Central memory CD8-positive, alpha-beta T cell (primary cell): ENCODE results near the gene GRID1.

Experiments
- ATAC-seq: fragments of 150-1000 bp; cut with Tn5 transposase; replicated peaks from 2 replicates; pipeline ENCODE4 v1.10.0; 2022; ENCODE audit warnings: mild to moderate bottlenecking, moderate FRiP score, moderate number of reproducible peaks; ENCODE audit not compliant: poor library complexity, severe bottlenecking; ENCODE audit errors: extremely low read depth
- DNase-seq, 2 donors: peaks; one replicate each; pipeline ENCODE4 v3.0.0; 2021; ENCODE audit warnings: low spot score in 2 of 2
- H3K27ac Mint-ChIP-seq: one replicate; pipeline ENCODE4 v1.8.0; 2022; ENCODE audit warnings: low read depth, mild to moderate bottlenecking, moderate library complexity, mixed read lengths
- H3K27me3 Mint-ChIP-seq: one replicate; pipeline ENCODE4 v1.8.0; 2022; ENCODE audit warnings: mixed read lengths
- H3K36me3 Mint-ChIP-seq: one replicate; pipeline ENCODE4 v1.8.0; 2022; ENCODE audit warnings: mild to moderate bottlenecking, moderate library complexity, mixed read lengths; ENCODE audit not compliant: insufficient read depth
- H3K4me1 Mint-ChIP-seq: one replicate; pipeline ENCODE4 v1.8.0; 2022; ENCODE audit warnings: mixed read lengths
- H3K4me3 Mint-ChIP-seq: one replicate; pipeline ENCODE4 v1.8.0; 2022; ENCODE audit warnings: mild to moderate bottlenecking, moderate library complexity, mixed read lengths
- H3K9me3 Mint-ChIP-seq: one replicate; pipeline ENCODE4 v1.8.0; 2022; ENCODE audit warnings: mixed read lengths

GRID1 gene

GRCh38 chr10:86068231-86069054 lies 298.2 kb downstream of the GRID1 start:
- H3K4me3 Mint-ChIP-seq, result no peak overlapping the region
- H3K27me3 Mint-ChIP-seq, result peaks cover 32% of the 10 kb centered on the region
- no peak for ATAC-seq
- DNase-seq, result no peak
- no peak overlapping the region for H3K27ac Mint-ChIP-seq
- H3K36me3 Mint-ChIP-seq, result no peaks in the 10 kb centered on the region
- no peaks in the 10 kb centered on the region for H3K4me1 Mint-ChIP-seq
- no peaks in the 10 kb centered on the region for H3K9me3 Mint-ChIP-seq

DNA sequence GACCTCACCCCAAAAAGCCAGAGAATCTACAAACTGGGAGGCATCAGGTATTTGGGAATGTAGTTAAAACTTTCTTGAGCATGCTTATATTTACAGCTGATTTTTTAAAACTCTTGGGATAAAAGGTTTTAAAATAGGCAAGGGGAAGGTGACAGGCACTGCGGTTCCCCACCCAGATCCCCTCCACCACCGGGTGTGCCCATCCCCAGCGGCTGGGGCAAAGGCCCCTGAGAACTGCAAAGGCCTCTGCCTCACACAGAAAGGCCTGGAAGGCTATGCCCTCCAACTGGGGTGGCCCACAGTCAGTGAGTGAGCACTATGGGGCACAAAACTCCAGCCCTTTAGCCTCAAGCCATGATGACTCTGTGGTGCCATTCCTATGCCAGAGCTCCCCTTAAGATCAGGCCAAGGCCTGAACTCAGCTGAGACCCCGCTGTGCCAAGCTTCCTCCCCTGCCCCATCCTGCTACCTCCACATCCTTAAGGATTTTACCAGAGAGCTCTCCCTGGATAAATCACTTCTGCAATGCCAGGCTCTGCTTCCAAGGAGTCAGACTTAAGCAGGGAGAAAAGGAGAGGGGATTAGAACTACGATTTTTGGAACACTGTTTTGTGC lies 299.1 kb downstream of the GRID1 start:
- H3K27me3 Mint-ChIP-seq, result peaks cover 33% of the 10 kb centered on the region
- no peaks in the 10 kb centered on the region for H3K9me3 Mint-ChIP-seq
- no peaks in the 10 kb centered on the region for H3K4me1 Mint-ChIP-seq
- H3K4me3 Mint-ChIP-seq, result no peak overlapping the region
- H3K27ac Mint-ChIP-seq, result no peak overlapping the region
- no peak for DNase-seq
- ATAC-seq, result no peak
- no peaks in the 10 kb centered on the region for H3K36me3 Mint-ChIP-seq

DNA sequence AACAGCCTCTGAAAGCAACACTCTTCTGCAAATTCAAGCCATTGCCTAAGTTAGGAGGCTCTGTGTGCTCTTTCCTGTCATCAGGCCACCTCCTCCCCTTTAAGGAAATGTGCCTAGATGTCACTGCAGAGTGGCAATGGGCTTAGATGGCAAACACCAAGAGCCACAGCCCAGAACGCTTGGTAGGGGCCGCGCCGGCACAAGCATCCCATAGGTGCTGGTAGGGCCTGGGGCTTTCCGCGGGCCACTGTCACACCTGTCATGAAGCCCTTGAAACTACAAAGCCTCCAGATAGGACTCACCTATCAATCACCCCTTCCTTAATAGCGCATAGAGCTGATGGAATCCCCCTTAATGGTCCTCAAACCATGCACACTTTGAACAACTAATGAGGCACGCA lies 299.9 kb downstream of the GRID1 start:
- Mint-ChIP-seq H3K9me3 (no peaks in the 10 kb centered on the region), H3K4me1 (no peaks in the 10 kb centered on the region), H3K4me3 (no peak overlapping the region), H3K27ac (no peak overlapping the region), H3K27me3 (peaks cover 42% of the 10 kb centered on the region), H3K36me3 (no peaks in the 10 kb centered on the region)
- ATAC-seq (no peak), DNase-seq (no peak)

DNA sequence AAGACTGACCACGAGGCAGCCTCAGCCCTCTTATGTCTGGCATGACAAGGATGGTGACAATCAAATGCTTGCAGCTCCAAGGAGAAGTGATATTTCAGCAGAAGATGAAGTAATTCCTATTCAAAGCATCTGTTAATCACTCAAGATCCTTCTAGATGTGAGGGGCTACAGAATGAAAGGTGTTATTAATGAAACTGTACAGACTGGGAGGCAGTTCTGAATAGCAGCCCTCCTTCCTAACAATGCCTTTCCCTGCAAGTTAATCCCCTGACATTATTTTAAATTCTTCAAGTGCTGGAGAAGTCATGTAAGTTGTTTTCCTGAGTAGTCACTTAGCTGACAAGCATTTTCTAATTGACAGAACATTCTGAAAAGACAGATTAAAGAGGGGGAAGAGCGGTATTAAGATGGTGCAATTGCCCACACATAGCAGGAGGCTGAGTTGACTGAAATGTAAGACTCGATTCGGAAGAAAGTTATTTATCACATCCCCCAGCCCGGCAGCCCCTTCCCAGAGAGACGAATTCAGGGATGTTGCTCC lies 300.8 kb downstream of the GRID1 start:
- H3K27ac Mint-ChIP-seq, result no peak overlapping the region
- H3K4me1 Mint-ChIP-seq, result no peaks in the 10 kb centered on the region
- no peak for DNase-seq
- no peak overlapping the region for H3K4me3 Mint-ChIP-seq
- peaks cover 51% of the 10 kb centered on the region for H3K27me3 Mint-ChIP-seq
- H3K9me3 Mint-ChIP-seq, result no peaks in the 10 kb centered on the region
- H3K36me3 Mint-ChIP-seq, result no peaks in the 10 kb centered on the region
- ATAC-seq, result no peak

GRCh38 chr10:86064931-86065662 lies 301.5 kb downstream of the GRID1 start:
- ATAC-seq (no peak), DNase-seq (no peak)
- Mint-ChIP-seq H3K27me3 (peaks cover 53% of the 10 kb centered on the region), H3K27ac (no peak overlapping the region), H3K4me3 (no peak overlapping the region), H3K9me3 (no peaks in the 10 kb centered on the region), H3K4me1 (no peaks in the 10 kb centered on the region), H3K36me3 (no peaks in the 10 kb centered on the region)

DNA sequence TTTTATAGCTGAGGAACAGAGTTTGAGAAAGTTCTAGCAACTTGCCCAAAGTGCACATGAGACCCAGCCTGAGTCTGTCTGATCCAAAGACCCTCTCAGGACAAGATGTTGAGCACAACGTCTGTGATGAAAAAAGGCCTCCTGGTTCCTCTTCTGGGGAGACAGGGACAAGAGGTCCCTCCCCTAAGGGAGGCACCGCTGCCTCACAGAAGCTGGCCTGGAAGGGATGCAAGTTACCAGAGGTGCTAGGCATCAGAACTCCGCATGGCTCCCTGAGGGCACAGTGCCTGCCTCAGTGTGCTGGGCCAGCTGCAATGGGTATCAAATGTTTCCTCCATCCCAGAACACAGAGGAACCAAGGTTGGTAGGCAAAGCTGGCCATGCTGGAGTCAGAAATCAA lies 302.4 kb downstream of the GRID1 start:
- Mint-ChIP-seq H3K9me3 (no peaks in the 10 kb centered on the region), H3K4me1 (no peaks in the 10 kb centered on the region), H3K4me3 (no peak overlapping the region), H3K27ac (no peak overlapping the region), H3K27me3 (peaks cover 44% of the 10 kb centered on the region), H3K36me3 (no peaks in the 10 kb centered on the region)
- ATAC-seq, result no peak
- DNase-seq, result no peak

GRCh38 chr10:86063341-86063740 lies 303.3 kb downstream of the GRID1 start:
- DNase-seq (no peak), ATAC-seq (no peak)
- Mint-ChIP-seq H3K9me3 (no peaks in the 10 kb centered on the region), H3K36me3 (no peaks in the 10 kb centered on the region), H3K27me3 (peaks cover 44% of the 10 kb centered on the region), H3K27ac (no peak overlapping the region), H3K4me1 (no peaks in the 10 kb centered on the region), H3K4me3 (no peak overlapping the region)

DNA sequence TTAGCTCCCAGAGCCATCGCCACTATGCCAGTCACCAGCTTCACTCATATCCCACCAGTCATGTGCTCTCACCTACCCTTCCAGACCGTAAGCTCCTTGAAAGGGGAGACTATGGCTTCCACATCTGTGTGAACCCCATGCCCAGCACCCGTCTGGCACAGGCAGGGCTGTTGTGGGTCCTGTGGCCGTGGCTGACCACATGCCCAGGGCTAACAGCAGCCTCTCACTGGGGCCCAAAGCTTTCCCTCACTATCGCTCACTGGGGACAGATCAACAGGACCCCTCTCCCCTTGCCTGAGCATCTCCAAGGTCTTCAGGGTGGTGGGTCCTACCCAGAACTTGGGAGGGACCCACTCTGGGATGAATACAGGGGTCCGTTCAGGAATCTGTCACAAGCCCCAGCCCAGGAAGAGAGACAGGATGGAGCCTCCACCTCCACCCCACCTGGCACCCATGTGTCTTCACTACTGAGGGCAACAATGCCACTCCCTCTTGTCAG lies 303.9 kb downstream of the GRID1 start:
- no peaks in the 10 kb centered on the region for H3K4me1 Mint-ChIP-seq
- H3K36me3 Mint-ChIP-seq, result no peaks in the 10 kb centered on the region
- no peak overlapping the region for H3K4me3 Mint-ChIP-seq
- no peak overlapping the region for H3K27ac Mint-ChIP-seq
- H3K9me3 Mint-ChIP-seq, result no peaks in the 10 kb centered on the region
- peaks cover 44% of the 10 kb centered on the region for H3K27me3 Mint-ChIP-seq
- no peak for ATAC-seq
- DNase-seq, result no peak

- no peak for DNase-seq
- peaks cover 44% of the 10 kb centered on the region for H3K27me3 Mint-ChIP-seq
- no peaks in the 10 kb centered on the region for H3K4me1 Mint-ChIP-seq
- ATAC-seq, result no peak
- H3K9me3 Mint-ChIP-seq, result no peaks in the 10 kb centered on the region
- H3K27ac Mint-ChIP-seq, result no peak overlapping the region
- no peaks in the 10 kb centered on the region for H3K36me3 Mint-ChIP-seq
- H3K4me3 Mint-ChIP-seq, result no peak overlapping the region
These were observed 304.4 kb downstream of the GRID1 start for GRCh38 chr10:86062198-86062550.

DNA sequence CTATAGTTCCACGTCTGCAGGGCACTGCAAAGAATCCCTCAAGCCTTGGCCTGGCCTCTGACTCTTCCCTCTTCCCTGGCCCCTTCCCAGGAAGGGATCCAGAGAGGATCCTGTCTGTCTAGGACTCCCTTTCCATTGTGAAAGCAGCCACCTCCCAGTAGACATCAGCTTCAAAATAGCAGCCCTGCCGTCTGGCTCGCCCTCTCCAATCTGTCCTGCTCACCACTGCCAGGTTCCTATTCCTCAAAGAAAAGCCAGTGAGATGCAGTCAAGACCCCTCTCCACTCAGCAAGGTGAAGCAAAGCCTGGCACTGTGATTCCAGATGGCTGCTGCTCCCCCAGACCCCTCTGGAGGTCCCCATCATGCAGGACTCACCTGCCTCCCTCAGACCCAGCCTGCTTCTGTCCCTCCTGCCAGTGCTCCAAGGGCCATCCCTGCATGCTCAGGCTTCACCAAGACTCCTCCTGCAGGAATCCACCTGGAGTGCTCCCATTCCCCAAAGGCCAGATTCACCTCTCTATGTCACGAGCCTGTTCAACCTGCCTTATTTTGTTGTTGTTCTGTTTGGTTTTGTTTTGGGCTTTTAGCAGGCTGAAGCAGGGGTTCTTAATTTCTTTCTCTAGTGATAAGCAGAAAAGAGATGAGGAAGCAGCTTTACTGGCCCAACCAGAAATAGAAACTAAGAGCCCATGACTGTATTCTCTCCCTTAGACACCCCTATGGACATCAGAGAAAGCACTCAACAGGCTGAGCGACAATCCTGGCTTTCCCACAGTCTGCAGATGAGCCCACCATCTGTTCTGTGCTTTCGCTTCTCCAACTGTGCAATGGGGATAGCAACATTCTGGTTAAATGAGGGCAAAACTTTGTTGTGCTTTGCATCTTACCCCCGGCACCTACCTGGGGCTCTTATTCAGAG lies 305.1 kb downstream of the GRID1 start:
- Mint-ChIP-seq H3K27ac (no peak overlapping the region), H3K27me3 (peaks cover 44% of the 10 kb centered on the region), H3K4me3 (no peak overlapping the region), H3K4me1 (no peaks in the 10 kb centered on the region), H3K36me3 (no peaks in the 10 kb centered on the region), H3K9me3 (no peaks in the 10 kb centered on the region)
- DNase-seq, result no peak
- ATAC-seq, result no peak

- peaks cover 37% of the 10 kb centered on the region for H3K27me3 Mint-ChIP-seq
- no peak overlapping the region for H3K4me3 Mint-ChIP-seq
- ATAC-seq (no peak), DNase-seq (no peak)
- H3K9me3 Mint-ChIP-seq, result no peaks in the 10 kb centered on the region
- H3K27ac Mint-ChIP-seq, result no peak overlapping the region
- no peaks in the 10 kb centered on the region for H3K36me3 Mint-ChIP-seq
- H3K4me1 Mint-ChIP-seq, result no peaks in the 10 kb centered on the region
These were observed 306.0 kb downstream of the GRID1 start for GRCh38 chr10:86060386-86061277.
